PC-9 (cell line): Measurements from ENCODE around the gene EEF1B2. TPM values are rescaled to one million over a fixed set of nuclear protein-coding genes. Genes with fewer than 3 reads are reported as not detected.

Source experiments
- BruUV-seq: library from RNA; stranded (reverse); fragments of 400-500 nt; replicated peaks from 2 replicates; lab custom pipeline; 2021; lab: Mats Ljungman, UMichigan
- CTCF ChIA-PET: fragments of 300-600 bp; sonication (Branson Sonifier 250); formaldehyde crosslinking; loops from one replicate; lab custom pipeline; 2022; ENCODE audit warnings: antibody characterized with exemption; lab: Charles Lee
- POLR2A ChIA-PET: fragments of 300-600 bp; sonication (Branson Sonifier 250); formaldehyde crosslinking; loops from one replicate; lab custom pipeline; 2022; ENCODE audit warnings: antibody characterized with exemption; ENCODE audit not compliant: unreplicated experiment; lab: Charles Lee
- DNase-seq, 2 experiments: peaks; one replicate each; pipeline versions ENCODE4 v3.0.0 to v3.0.0-alpha.2; 2015 to 2022; ENCODE audit warnings: mixed read lengths in 1 of 2
- H2AFZ ChIP-seq: fragments of 200-600 bp; sonication (generic); 2 replicates; pipeline ENCODE4 v1.8.1; 2017; ENCODE audit warnings: antibody characterized with exemption
- H3F3A ChIP-seq: fragments of 200-600 bp; sonication (generic); 2 replicates; pipeline ENCODE4 v1.8.1; 2017; ENCODE audit warnings: antibody characterized with exemption, mild to moderate bottlenecking, low read depth; ENCODE audit not compliant: insufficient read depth
- H3K27ac ChIP-seq: fragments of 200-600 bp; sonication (generic); 2 replicates; pipeline ENCODE4 v1.6.1; 2016; ENCODE audit warnings: mixed run types
- H3K27me3 ChIP-seq: fragments of 200-600 bp; sonication (generic); 2 replicates; pipeline ENCODE4 v1.6.1; 2016; ENCODE audit warnings: low read depth, mixed run types; ENCODE audit not compliant: insufficient read depth
- H3K36me3 ChIP-seq: fragments of 200-600 bp; sonication (generic); 2 replicates; pipeline ENCODE4 v1.6.1; 2016; ENCODE audit warnings: low read depth, mixed run types
- H3K4me1 ChIP-seq: fragments of 200-600 bp; sonication (generic); replicated peaks from 2 replicates; pipeline ENCODE4 v1.6.1; 2016; ENCODE audit warnings: mixed run types; ENCODE audit not compliant: insufficient read depth
- H3K4me2 ChIP-seq: fragments of 200-600 bp; sonication (generic); 2 replicates; pipeline ENCODE4 v1.6.1; 2017; ENCODE audit warnings: mixed run types
- H3K4me3 ChIP-seq: fragments of 200-600 bp; sonication (generic); 2 replicates; pipeline ENCODE4 v1.6.1; 2016; ENCODE audit warnings: mixed run types
- H3K79me2 ChIP-seq: fragments of 200-600 bp; sonication (generic); 2 replicates; pipeline ENCODE4 v1.6.1; 2017; ENCODE audit warnings: low read depth, mixed run types
- H3K9me2 ChIP-seq: fragments of 200-600 bp; sonication (generic); 2 replicates; pipeline ENCODE4 v1.8.1; 2017; ENCODE audit warnings: mild to moderate bottlenecking; ENCODE audit not compliant: insufficient read depth
- H3K9me3 ChIP-seq: fragments of 200-600 bp; sonication (generic); 2 replicates; pipeline ENCODE4 v1.8.1; 2016; ENCODE audit warnings: low read depth; ENCODE audit not compliant: insufficient read depth
- H4K20me1 ChIP-seq: fragments of 200-600 bp; sonication (generic); 2 replicates; pipeline ENCODE4 v1.8.1; 2017; ENCODE audit not compliant: insufficient read depth
- CTCF ChIP-seq: fragments of 200-600 bp; sonication (generic); conservative IDR thresholded peaks from 2 replicates; pipeline ENCODE4 v1.6.1; 2017; ENCODE audit warnings: mixed run types, antibody characterized with exemption, mild to moderate bottlenecking, moderate library complexity
- EZH2 ChIP-seq: fragments of 200-600 bp; sonication (generic); IDR thresholded peaks from 2 replicates; pipeline ENCODE4 v1.8.0; 2017; ENCODE audit warnings: antibody characterized with exemption, low read depth
- intact Hi-C: fragments of 100-400 bp; cut with micrococcal nuclease; formaldehyde crosslinking; loops from one replicate; pipeline ENCODE4 v1.10.0; 2022; ENCODE audit not compliant: unreplicated experiment
- total RNA-seq: library from RNA; stranded (reverse); gene quantifications from 2 replicates; pipeline ENCODE4 v1.2.3, GENCODE V29; 2021

The EEF1B2 gene
- total RNA-seq, 1 experiment from 2014 or later: 367 TPM

DNA sequence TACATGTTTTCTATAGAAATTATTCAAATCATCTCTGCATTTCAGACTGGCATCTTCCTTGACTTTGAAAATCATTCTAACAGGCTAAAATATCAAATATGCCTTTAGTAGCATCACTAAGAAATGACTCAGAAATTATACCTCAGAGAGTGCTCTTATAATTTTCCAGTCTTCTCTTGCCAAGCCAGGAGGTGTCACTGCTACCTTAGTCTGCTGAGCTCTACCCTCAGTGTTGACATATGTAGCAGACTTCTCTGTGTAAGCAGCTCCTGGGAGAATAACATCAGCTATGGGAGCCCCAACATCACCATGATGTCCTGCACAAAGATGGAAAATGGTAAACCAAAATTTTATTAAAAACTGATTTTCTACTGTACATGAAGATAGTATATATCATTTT, 32.0 kb upstream of the EEF1B2 start:
- H3K27me3 ChIP-seq: no peaks in the 10 kb centered on the region
- DNase-seq: no peak
- H3K9me2 ChIP-seq: no peaks in the 10 kb centered on the region
- no peak overlapping the region for H2AFZ ChIP-seq
- H3K36me3 ChIP-seq: no peaks in the 10 kb centered on the region
- H3K27ac ChIP-seq: no peak overlapping the region
- BruUV-seq: no TSS peak
- H3K79me2 ChIP-seq: no peaks in the 10 kb centered on the region
- TF ChIP-seq EZH2: no peak
- no peak for TF ChIP-seq CTCF
- H3K4me3 ChIP-seq: no peak overlapping the region
- no peak overlapping the region for H3K4me2 ChIP-seq
- ChIA-PET POLR2A (interaction anchor here (0.6 kb wide), 1 partner anchor 35 kb away, joined by 3 read pairs; no protein-coding TSS in a partner anchor), CTCF (no interaction called here)
- intact Hi-C loops: no loop called here
- H3K9me3 ChIP-seq: no peaks in the 10 kb centered on the region
- H3K4me1 ChIP-seq: no peaks in the 10 kb centered on the region
- H4K20me1 ChIP-seq: no peaks in the 10 kb centered on the region
- no peaks in the 10 kb centered on the region for H3F3A ChIP-seq

GRCh38 chr2:206143451-206143850, 16.2 kb upstream of the EEF1B2 start:
- ChIA-PET POLR2A (interaction anchor here (0.6 kb wide), 1 partner anchor 79 kb away, joined by 4 read pairs; no protein-coding TSS in a partner anchor), CTCF (no interaction called here)
- no peaks in the 10 kb centered on the region for H3K27me3 ChIP-seq
- H4K20me1 ChIP-seq: no peaks in the 10 kb centered on the region
- BruUV-seq: no TSS peak
- no peaks in the 10 kb centered on the region for H3K79me2 ChIP-seq
- H3K9me3 ChIP-seq: no peaks in the 10 kb centered on the region
- no peak overlapping the region for H2AFZ ChIP-seq
- no peak overlapping the region for H3K27ac ChIP-seq
- intact Hi-C loops: no loop called here
- no peak for DNase-seq
- no peaks in the 10 kb centered on the region for H3K9me2 ChIP-seq
- no peak overlapping the region for H3K4me2 ChIP-seq
- H3K36me3 ChIP-seq: no peaks in the 10 kb centered on the region; the same call in none of the 2 replicates
- TF ChIP-seq EZH2: no peak
- TF ChIP-seq CTCF: no peak
- H3K4me3 ChIP-seq: no peak overlapping the region
- H3F3A ChIP-seq: no peaks in the 10 kb centered on the region
- no peaks in the 10 kb centered on the region for H3K4me1 ChIP-seq

- intact Hi-C loops: no loop called here
These were observed 15.3 kb upstream of the EEF1B2 start for GRCh38 chr2:206144383-206144782.

More at GRCh38 chr2:206144383-206144782, 15.3 kb upstream of the EEF1B2 start:
- BruUV-seq: no TSS peak
- Histone ChIP-seq H3K9me2 (no peaks in the 10 kb centered on the region), H3K27me3 (no peaks in the 10 kb centered on the region), H3K4me3 (no peak overlapping the region), H3K4me2 (no peak overlapping the region), H3K36me3 (no peaks in the 10 kb centered on the region; the same call in none of the 2 replicates), H3F3A (no peaks in the 10 kb centered on the region), H3K27ac (no peak overlapping the region), H3K4me1 (no peaks in the 10 kb centered on the region), H2AFZ (no peak overlapping the region), H4K20me1 (no peaks in the 10 kb centered on the region), H3K9me3 (no peaks in the 10 kb centered on the region), H3K79me2 (no peaks in the 10 kb centered on the region)
- ChIA-PET POLR2A (no interaction called here), CTCF (no interaction called here)
- TF ChIP-seq EZH2 (no peak), CTCF (no peak)
- no peak for DNase-seq
